Daoy (cell line): ENCODE results near the gene CNOT10. TPM values are rescaled to one million over a fixed set of nuclear protein-coding genes. Genes with fewer than 3 reads are reported as not detected.
A peak's percentile ranks its signal among the peaks of the same experiment; 100 is the strongest.
"Not testable (repeated sequence)": the region's sequence is repeated elsewhere in the genome, so short reads cannot be mapped to it uniquely, and the experiment has no call there.

Experiments used
- DNase-seq: peaks from one replicate; pipeline ENCODE4 v3.0.0-alpha.2; 2015; ENCODE audit warnings: low read depth
- total RNA-seq: library from RNA; depleted of rRNA; stranded (reverse); fragments of >200 nt; shearing (Covaris generic); gene quantifications from 2 replicates; pipeline ENCODE4 v1.2.3, GENCODE V29; 2014; rRNA removed

Gene CNOT10, protein sequence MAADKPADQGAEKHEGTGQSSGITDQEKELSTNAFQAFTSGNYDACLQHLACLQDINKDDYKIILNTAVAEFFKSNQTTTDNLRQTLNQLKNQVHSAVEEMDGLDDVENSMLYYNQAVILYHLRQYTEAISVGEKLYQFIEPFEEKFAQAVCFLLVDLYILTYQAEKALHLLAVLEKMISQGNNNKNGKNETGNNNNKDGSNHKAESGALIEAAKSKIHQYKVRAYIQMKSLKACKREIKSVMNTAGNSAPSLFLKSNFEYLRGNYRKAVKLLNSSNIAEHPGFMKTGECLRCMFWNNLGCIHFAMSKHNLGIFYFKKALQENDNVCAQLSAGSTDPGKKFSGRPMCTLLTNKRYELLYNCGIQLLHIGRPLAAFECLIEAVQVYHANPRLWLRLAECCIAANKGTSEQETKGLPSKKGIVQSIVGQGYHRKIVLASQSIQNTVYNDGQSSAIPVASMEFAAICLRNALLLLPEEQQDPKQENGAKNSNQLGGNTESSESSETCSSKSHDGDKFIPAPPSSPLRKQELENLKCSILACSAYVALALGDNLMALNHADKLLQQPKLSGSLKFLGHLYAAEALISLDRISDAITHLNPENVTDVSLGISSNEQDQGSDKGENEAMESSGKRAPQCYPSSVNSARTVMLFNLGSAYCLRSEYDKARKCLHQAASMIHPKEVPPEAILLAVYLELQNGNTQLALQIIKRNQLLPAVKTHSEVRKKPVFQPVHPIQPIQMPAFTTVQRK
- 18.3 and 28.0 TPM in 2 replicates for total RNA-seq

- DNase-seq = peak; percentile 94
These were observed at the start of gene CNOT10 for GRCh38 chr3:32684800-32685542. Gene CNOT10 (plus strand): TSS chr3:32685188. CDS start chr3:32685461, 273 bp downstream.

GRCh38 chr3:32640939-32641338 lies 44.0 kb upstream of the CNOT10 start:
- no peak for DNase-seq

GRCh38 chr3:32641356-32641755 lies 43.6 kb upstream of the CNOT10 start:
- DNase-seq = no peak

- DNase-seq = no peak
These were observed 41.6 kb upstream of the CNOT10 start for GRCh38 chr3:32643354-32643753.

GRCh38 chr3:32643816-32644215 lies 41.2 kb upstream of the CNOT10 start:
- no peak for DNase-seq

DNA sequence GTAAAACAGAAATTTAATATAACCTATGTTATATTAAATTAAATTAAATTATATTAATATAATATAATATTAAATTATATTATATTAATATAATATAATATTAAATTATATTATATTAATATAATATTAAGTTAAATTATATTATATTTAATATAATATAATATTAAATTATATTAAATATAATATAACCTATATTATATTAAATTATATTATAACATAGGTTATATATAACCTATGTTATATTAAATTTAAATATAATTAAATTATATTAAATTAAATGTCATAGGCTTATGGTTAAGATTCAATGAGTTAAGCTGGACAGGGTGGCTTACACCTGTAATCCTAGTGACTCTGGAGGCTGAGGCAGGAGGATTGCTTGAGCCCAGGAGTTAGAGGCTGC lies 40.6 kb upstream of the CNOT10 start:
- DNase-seq = no peak

DNA sequence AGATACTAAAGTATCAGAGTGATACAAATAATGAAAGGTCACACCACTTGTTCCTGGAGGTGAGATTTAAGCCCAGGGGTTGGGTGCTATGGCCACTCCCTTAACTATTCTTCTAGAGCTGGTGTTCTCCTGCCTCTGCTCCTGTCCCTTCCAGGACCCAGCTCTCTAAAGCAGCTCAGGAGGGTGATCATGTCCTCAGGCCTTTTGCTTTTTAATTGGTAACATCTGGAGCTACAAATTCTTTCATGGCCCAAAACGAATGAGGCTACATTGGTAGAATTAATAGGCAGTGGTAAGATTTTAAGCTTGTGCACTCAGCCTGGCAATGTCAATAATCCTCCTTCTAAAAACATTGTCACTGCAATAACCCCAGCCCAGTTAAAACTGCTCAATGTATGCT lies 38.2 kb upstream of the CNOT10 start:
- no peak for DNase-seq

- not testable (repeated sequence) for DNase-seq
These were observed 32.5 kb upstream of the CNOT10 start for GRCh38 chr3:32652337-32653100.

DNA sequence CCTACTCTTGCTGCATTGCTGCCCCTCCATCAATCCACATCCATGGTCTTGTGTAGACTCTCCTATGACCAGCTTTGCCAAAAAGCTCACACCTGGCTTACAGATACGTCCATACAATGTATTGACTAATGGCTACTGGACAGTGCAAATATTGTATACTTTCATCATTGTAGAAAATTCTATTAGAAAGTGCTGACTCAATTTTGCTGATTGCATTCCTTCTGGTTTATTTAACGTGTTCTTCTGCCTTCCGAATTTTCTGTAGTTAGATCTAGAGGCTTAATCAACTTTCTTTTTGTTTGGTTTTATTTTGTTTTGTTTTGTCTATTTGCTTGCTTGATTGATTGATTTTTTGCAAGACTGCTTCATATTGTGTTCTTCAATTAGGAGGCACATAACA lies 29.8 kb upstream of the CNOT10 start:
- DNase-seq = no peak

DNA sequence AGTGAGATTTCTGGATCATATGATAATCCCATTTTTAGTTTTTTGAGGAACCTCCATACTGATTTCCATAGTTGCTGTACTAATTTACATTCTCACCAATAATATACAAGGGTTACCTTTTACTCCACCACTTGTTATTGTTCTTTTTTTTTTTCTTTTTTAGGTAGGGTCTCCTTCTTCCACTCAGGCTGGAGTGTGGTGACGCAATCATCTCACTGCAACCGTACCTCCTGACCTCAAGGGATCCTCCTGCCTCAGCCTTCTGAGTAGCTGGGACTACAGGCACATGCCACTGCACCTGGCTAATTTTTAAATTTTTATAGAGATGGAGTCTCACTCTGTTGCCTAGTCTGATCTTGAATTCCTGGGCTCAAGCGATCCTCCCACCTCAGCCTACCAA lies 24.4 kb upstream of the CNOT10 start:
- no peak for DNase-seq

DNA sequence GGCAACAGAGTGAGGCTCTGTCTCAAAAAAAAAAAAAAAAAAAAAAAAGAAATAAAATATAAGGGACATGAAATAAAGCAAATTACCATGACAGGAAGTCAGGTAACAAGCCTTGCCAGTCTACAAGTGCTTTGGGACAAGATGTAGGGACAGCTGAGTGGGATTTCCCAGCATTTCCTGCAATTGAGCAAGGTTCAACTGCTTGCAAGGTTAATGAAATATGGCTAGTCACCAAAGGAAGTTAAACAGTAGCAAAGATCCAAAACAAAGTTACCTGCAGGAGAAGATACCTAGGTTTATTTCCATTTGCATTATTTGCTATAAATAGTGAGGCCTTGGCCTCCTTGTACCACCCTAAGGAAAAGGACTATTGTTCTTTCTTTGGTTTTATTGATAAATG lies 22.3 kb upstream of the CNOT10 start:
- DNase-seq = no peak

DNA sequence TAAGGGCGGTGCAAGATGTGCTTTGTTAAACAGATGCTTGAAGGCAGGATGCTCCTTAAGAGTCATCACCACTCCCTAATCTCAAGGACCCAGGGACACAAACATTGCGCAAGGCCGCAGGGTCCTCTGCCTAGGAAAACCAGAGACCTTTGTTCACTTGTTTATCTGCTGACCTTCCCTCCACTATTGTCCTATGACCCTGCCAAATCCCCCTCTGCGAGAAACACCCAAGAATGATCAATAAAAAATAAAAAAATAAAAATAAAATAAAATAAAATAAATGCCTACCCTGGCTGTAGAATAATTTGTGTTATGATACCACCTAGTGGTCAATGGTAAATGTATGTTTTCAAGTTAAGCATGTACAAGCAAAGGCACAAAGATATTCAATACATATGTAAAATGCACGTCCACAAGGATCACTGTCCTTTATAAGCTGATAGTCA lies 20.3 kb upstream of the CNOT10 start:
- DNase-seq = not testable (repeated sequence)

GRCh38 chr3:32667072-32667582 lies 17.9 kb upstream of the CNOT10 start:
- DNase-seq = no peak

DNA sequence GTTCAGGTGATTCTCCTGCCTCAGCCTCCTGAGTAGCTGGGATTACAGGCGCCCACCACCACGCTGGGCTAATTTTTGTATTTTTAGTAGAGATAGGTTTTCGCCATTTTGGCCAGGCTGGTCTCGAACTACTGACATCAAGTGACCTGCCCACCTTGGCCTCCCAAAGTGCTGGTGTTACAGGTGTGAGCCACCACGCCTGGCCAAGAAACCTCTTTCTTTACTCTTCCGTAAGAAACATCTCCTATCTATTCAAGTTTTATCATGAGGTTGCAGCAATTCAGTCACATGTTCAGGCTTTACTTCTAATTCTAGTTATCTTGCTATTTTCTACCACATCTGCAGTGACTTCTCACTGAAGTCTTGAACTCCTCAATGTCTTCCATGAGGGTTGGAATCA lies 15.8 kb upstream of the CNOT10 start:
- not testable (repeated sequence) for DNase-seq

GRCh38 chr3:32673730-32674129 lies 11.3 kb upstream of the CNOT10 start:
- DNase-seq = not testable (repeated sequence)

- DNase-seq = no peak
These were observed 9.8 kb upstream of the CNOT10 start for GRCh38 chr3:32675164-32675563.

GRCh38 chr3:32675650-32676049 lies 9.3 kb upstream of the CNOT10 start:
- no peak for DNase-seq

- DNase-seq = no peak
These were observed 3.2 kb upstream of the CNOT10 start for GRCh38 chr3:32681811-32682210.

- no peak for DNase-seq
These were observed 774 bp upstream of the CNOT10 start for GRCh38 chr3:32684029-32684799.

GRCh38 chr3:32685543-32686185 lies 676 bp downstream of the CNOT10 start:
- DNase-seq = no peak
